Nephron (organoid): ENCODE results near the gene RPP40.

ENCODE experiments used
- H3K27ac Mint-ChIP-seq, 3 experiments: 2 replicates each; pipeline ENCODE4 v1.8.0; 2020; ENCODE audit warnings: mixed read lengths in 3 of 3, mild to moderate bottlenecking in 2 of 3, moderate library complexity in 1 of 3
- H3K27me3 Mint-ChIP-seq: 2 replicates; pipeline ENCODE4 v1.8.0; 2021; ENCODE audit warnings: low read depth, mild to moderate bottlenecking, moderate library complexity, mixed read lengths
- H3K36me3 Mint-ChIP-seq: 2 replicates; pipeline ENCODE4 v1.8.0; 2020; ENCODE audit warnings: low read depth, mixed read lengths
- H3K4me1 Mint-ChIP-seq: 2 replicates; pipeline ENCODE4 v1.8.0; 2020; ENCODE audit warnings: mixed read lengths
- H3K4me3 Mint-ChIP-seq, 3 experiments: 2 replicates each; pipeline ENCODE4 v1.8.0; 2020; ENCODE audit warnings: mild to moderate bottlenecking in 3 of 3, mixed read lengths in 3 of 3, moderate library complexity in 2 of 3
- H3K9me3 Mint-ChIP-seq: 2 replicates; pipeline ENCODE4 v1.8.0; 2020; ENCODE audit warnings: mixed read lengths
- TF ChIP-seq, protein P1 (sequence below), 3 experiments: fragments of 200-600 bp; sonication (generic); IDR thresholded peaks; one replicate each; pipeline ENCODE4 v1.5.0; 2021; ENCODE audit warnings: antibody characterized with exemption in 3 of 3; ENCODE audit not compliant: unreplicated experiment in 3 of 3

Gene RPP40

DNA sequence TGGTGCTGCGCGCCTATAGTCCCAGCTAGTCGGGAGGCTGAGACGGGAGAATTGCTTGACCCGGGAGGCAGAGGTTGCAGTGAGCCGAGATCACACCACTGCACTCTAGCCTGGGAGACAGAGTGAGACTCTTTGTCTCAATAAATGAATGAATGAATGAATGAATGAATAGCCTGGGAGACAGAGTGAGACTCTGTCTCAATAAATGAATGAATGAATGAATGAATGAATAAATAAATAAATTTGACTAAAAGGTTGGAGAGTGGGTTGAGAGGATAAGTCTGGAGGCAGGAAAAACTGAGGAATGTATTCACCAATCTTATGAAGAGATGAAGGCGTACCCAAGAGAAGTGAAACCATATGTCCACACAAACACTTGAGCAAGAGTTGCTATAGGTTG lies 24.5 kb upstream of the RPP40 start:
- no peak overlapping the region for H3K4me3 Mint-ChIP-seq
- H3K36me3 Mint-ChIP-seq = no peaks in the 10 kb centered on the region
- no peak overlapping the region for H3K27ac Mint-ChIP-seq
- H3K4me1 Mint-ChIP-seq = peaks cover 23% of the 10 kb centered on the region
- TF ChIP-seq, protein P1, sequence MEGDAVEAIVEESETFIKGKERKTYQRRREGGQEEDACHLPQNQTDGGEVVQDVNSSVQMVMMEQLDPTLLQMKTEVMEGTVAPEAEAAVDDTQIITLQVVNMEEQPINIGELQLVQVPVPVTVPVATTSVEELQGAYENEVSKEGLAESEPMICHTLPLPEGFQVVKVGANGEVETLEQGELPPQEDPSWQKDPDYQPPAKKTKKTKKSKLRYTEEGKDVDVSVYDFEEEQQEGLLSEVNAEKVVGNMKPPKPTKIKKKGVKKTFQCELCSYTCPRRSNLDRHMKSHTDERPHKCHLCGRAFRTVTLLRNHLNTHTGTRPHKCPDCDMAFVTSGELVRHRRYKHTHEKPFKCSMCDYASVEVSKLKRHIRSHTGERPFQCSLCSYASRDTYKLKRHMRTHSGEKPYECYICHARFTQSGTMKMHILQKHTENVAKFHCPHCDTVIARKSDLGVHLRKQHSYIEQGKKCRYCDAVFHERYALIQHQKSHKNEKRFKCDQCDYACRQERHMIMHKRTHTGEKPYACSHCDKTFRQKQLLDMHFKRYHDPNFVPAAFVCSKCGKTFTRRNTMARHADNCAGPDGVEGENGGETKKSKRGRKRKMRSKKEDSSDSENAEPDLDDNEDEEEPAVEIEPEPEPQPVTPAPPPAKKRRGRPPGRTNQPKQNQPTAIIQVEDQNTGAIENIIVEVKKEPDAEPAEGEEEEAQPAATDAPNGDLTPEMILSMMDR (IDR thresholded peaks at IDR 0.05; ENCODE audit: unreplicated experiment in 3 of 3) = no peak
- no peaks in the 10 kb centered on the region for H3K9me3 Mint-ChIP-seq
- no peaks in the 10 kb centered on the region for H3K27me3 Mint-ChIP-seq

DNA sequence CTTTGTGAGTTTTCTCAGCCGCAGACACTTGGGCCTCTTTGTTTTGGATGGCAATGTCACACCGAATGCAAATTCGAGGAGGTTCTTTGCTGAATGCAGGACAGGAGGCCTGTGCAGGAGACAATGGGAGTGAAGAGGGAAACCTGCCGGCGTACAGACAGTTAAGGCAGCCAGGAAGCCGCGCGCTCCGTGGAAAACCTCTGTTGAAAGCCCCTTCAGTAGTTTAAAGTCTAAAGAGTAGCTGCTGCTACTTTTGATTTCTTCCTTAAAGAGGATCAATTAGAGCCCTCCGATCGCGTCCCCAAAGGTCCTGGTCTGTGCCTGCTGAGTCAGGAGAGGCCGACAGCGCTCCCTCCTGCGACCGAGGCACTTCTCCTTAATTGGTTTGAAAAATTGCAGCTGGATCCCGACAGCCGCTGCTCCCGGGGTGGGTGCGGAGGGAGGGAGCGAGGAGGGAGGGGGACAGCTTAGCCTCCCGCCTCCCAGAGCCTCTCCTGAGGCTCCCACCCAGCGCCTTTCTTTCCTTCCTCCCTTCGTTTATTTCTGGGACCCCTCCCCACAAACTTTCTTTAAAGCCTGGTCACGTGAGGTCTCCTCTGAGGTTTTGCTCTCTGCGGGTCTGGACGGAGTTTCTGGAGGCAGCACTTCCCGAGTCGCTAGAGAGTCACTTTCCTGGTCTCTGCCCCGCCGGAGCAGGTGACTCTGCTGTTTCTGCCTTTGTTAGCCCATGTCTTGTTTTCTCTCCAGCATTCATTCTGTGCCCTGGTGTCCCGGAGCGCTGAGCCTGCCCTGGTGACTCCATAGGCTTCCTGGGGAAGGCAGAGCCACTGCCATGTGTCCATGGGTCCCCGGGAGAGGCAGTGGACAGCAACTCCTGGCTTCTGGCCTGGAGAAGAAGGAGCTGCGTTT lies 22.3 kb upstream of the RPP40 start:
- H3K4me3 Mint-ChIP-seq = peak overlapping the region; percentile 84 to 89 (median 87)
- peaks cover 22% of the 10 kb centered on the region for H3K4me1 Mint-ChIP-seq
- no peaks in the 10 kb centered on the region for H3K9me3 Mint-ChIP-seq
- peaks cover 3% of the 10 kb centered on the region for H3K36me3 Mint-ChIP-seq
- peak overlapping the region; percentile 86 to 98 (median 96) for H3K27ac Mint-ChIP-seq
- TF ChIP-seq, protein P1 (IDR thresholded peaks at IDR 0.05; ENCODE audit: unreplicated experiment in 3 of 3) = peak in 2 of 3 experiments; percentile 2 to 10
- H3K27me3 Mint-ChIP-seq = no peaks in the 10 kb centered on the region

DNA sequence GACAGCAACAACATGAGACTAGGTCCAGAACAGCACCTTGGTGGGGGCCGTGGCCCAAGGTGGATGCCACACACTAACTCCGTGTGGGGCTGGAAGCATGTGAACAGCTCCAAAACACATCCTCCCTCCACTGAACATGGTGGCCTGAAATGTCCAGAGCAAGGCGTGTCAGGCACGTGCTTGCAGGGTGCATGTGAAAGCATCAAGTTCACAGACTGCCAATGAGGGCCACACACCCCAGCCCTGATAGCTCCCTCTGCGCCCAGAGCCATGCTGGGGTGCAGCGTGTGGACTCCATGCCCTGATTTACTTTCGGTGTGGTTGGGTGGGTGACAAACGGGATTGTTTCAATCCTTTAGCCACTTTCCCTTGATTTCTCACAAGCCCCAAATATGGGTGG lies 20.1 kb upstream of the RPP40 start:
- peaks cover 15% of the 10 kb centered on the region for H3K4me1 Mint-ChIP-seq
- TF ChIP-seq, protein P1 (IDR thresholded peaks at IDR 0.05; ENCODE audit: unreplicated experiment in 3 of 3) = no peak
- peaks cover 3% of the 10 kb centered on the region for H3K36me3 Mint-ChIP-seq
- H3K27ac Mint-ChIP-seq = peak overlapping the region in 2 of 3 experiments; percentile 37 to 48
- no peak overlapping the region for H3K4me3 Mint-ChIP-seq
- no peaks in the 10 kb centered on the region for H3K27me3 Mint-ChIP-seq
- H3K9me3 Mint-ChIP-seq = peaks cover 3% of the 10 kb centered on the region

DNA sequence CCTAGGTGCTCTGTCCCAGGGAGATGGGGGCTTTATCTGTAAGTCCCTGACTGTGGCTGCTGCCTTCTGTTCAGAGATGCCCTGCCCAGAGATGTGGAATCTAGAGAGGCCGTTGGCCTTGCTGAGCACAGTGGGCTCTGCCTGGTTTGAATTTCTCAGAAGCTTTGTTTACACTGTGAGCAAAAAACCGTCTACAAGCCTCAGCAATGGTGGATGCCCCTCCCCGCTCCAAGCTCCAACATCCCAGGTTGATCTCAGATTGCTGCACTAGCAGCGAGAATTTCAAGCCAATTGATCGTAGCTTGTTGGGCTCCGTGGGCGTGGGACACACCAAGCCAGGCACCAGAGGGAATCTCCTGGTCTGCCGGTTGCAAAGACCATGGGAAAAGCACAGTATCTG lies 16.3 kb upstream of the RPP40 start:
- H3K9me3 Mint-ChIP-seq = peaks cover 6% of the 10 kb centered on the region
- no peaks in the 10 kb centered on the region for H3K27me3 Mint-ChIP-seq
- no peak overlapping the region for H3K27ac Mint-ChIP-seq
- TF ChIP-seq, protein P1 (IDR thresholded peaks at IDR 0.05; ENCODE audit: unreplicated experiment in 3 of 3) = no peak
- H3K36me3 Mint-ChIP-seq = peaks cover 3% of the 10 kb centered on the region
- H3K4me3 Mint-ChIP-seq = no peak overlapping the region
- H3K4me1 Mint-ChIP-seq = peaks cover 13% of the 10 kb centered on the region

DNA sequence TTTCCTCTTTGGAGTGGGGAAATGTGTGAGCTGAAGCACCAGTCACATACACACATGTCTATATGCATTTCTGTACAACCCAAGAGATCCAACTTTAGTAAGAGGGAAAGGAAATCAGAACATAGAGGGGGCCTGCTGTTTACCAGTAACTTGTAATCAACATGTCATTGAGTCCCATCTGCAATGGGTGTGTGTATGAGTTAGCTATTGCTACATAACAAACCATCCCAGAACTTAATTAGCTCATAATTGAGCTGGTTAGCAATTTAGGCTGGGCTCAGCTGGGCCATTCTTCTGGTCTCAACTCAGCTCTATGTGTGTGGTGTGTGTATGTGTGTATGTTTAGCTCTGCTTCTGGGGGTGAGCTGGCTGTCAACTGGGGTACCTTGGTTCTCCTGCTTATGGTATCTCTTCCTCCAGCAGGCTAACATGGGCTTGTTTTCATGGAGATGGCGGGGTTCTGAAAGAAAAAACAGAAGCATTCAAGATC lies 10.3 kb upstream of the RPP40 start:
- Mint-ChIP-seq H3K9me3 (peaks cover 5% of the 10 kb centered on the region), H3K4me1 (peaks cover 19% of the 10 kb centered on the region), H3K4me3 (no peak overlapping the region), H3K36me3 (peaks cover 3% of the 10 kb centered on the region), H3K27ac (no peak overlapping the region), H3K27me3 (no peaks in the 10 kb centered on the region)
- TF ChIP-seq, protein P1 (IDR thresholded peaks at IDR 0.05; ENCODE audit: unreplicated experiment in 3 of 3) = no peak
